Measurements from ENCODE around the gene ADAM19. TPM values are rescaled to one million over a fixed set of nuclear protein-coding genes. Genes with fewer than 3 reads are reported as not detected.
A peak's percentile ranks its signal among the peaks of the same experiment; 100 is the strongest.

Gene ADAM19
- total RNA-seq, 1 donor from 2014 or later: 23.0 TPM

DNA sequence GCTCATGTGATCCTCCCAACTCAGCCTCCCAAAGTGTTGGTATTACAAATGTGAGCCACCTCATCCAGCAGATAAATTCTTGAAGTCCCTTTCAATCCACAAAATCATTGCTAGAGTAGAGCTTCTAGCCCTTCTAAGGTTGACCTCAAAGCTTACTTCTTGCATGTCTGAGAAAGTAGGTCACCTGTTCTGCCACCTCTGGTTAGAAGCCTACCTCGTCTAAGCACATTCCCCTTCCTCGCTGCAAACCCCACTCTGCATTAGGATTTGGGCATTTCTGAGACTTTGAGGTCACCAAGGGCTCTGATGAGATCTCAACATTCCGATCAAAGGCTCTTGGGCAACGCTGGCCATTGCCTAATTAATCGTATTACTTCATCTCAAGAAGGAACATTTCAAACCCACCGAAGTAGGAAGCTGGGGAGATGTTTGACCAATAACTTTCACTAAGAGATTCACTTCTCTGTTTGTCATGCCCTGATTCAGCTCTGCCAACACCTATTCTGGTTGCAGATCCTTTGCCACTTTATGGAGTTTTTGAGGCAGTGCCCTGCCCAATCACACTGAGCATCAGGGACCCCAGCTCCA, 8.6 kb downstream of the ADAM19 start:
- no peak for DNase-seq (ENCODE audit: low spot score)
- ATAC-seq: no peak
- intact Hi-C loops (cut with DNase I): no loop called here

DNA sequence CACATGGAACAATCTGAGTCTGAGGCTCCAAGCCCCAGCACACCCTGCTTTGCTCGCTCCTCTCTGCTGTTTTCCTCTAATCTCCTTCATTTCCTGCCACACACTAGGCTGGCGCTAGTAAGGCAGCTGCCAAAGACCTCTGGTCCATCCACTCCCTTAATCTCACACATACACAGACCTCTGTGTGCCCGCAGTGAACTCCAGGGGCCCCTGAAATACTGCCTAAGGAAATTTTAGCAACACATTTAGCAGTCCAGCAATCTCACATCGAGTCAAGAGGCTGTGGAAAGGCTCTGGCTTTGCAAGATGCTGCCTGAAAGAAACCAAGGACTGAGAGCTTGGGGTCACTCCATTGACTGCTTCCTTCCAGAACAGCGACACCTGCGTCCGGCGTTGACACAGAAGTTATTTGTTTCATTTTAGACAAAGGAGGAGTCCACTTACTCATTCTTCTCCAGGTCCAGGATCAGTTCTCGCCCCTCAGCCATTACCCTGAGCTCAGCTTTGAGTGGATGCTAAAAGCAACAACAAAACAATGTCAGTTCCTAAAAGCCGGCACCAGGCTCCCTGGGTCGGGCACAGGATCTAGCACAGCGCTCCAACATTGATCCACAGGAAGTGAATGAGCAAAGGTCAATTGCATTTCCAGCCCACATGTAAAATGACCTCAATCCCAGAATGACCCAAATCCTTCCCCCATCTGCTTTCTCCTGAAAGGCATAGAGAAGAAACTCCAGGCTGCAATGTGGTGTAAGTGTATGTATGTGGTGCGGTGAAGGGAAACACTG, 11.5 kb downstream of the ADAM19 start:
- DNase-seq (ENCODE audit: low spot score) (no peak), ATAC-seq (no peak)
- intact Hi-C loops (cut with DNase I): no loop called here

DNA sequence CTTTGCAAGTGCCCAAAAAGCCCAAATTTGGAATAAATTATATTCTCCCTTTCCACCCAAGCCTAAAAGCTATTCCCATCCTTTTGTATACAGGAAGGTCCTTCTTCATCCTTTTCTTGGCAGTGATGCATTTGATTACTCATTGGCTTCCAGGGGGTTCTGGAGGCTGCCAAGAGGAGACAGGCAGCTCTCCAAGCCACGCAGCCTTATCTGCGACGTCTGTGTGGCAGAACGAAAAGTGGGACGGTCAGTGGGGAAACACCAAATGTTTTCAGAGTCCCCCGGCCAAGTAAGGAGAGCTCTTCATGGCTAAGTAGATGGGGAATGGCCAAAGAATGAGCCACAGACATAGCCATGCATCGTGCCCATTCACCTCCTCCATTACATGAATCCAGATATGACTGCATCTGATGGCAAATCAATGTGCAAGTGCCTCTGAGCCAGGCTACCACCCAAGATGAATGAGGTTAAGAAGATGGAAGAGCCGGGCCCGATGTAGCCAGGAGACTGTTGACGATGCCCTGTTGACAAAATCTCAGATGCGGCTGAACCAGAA, 12.1 kb downstream of the ADAM19 start:
- intact Hi-C loops (cut with DNase I): no loop called here
- DNase-seq (ENCODE audit: low spot score) (no peak), ATAC-seq (peak; percentile 43)

DNA sequence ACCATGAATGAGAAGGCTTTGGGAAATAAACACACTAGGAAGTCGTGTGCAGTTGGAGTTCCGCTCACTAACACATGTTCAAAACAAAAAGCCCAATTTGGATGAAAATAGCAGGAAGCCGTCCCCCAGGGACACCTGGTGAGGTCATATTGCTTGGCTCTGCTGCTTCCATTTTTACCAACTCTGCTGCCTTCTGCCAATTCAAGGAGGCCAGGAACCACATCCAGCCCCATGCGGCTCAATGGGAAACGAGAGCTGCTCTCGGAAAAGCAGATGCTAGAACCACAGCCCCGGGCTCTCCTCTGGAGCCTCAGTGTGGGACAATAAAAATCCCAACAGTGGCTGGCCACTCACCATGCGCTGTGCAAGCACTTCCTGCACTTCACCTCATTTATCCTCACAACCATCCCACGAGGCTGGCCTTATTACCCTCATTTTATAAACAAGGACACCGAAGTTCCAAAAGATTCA, 13.4 kb downstream of the ADAM19 start:
- ATAC-seq (peak; percentile 93), DNase-seq (ENCODE audit: low spot score) (peak; percentile 89)
- intact Hi-C loops (cut with DNase I): no loop called here

DNA sequence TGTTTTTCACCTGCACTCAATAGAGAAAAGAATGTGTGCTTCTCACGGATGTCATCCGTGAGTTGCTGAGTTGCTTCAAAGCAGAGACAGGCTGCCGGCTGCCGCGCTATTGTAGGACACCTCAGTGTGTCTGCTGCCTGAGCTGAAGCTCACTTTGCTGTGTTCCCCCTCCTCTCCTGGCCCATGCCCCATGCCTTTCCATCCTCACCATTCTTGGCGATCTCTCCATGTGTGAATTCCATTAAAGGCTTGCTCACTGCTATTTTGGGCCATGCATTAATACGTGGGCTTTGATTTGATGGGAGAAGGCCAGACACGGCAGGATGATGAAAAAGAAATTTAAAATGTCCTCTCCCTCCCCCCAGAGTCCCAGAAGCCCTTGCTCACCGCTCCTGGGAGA, 14.5 kb downstream of the ADAM19 start:
- no peak for ATAC-seq
- no peak for DNase-seq (ENCODE audit: low spot score)
- intact Hi-C loops (cut with DNase I): no loop called here

DNA sequence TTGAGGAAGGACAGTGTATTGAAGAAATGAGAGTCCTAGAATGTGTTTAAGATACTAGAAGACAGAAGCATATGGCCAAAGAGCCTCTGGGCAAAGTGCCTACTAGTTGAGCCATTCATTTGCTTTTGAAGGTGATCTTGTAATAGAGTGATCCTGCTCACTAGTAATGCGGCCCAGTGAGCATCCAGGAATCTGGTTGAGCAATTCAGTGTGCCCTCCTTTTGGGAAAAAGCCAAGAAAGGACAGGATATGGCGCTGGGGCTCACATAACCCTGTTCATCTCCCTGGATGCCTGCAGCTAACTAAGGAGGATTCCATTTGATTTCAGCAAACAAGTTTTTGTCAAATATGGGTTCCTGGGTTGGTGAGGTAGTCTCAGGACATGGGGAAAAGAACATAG, 16.3 kb downstream of the ADAM19 start:
- intact Hi-C loops (cut with DNase I): no loop called here
- DNase-seq (ENCODE audit: low spot score) (no peak), ATAC-seq (no peak)

DNA sequence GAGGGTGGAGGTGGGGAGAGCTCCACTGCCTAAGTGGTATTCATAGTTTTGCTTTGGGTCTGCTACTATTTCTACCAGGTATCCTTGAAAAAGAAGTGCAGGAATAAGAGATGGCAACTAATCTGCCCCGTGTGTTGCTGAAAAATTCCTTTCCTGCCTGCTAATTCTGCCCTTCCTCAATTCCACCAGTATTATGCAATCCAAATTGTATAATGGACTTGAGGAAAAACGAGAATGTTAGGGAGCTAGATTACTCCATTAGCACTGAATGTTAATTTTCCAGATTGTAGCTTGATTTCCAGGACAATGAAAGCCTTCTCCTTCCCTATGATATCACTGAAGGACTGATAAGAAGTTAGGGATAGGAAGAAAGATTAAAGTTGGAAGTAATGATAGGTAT, 16.9 kb downstream of the ADAM19 start:
- ATAC-seq (no peak), DNase-seq (ENCODE audit: low spot score) (no peak)
- intact Hi-C loops (cut with DNase I): no loop called here

DNA sequence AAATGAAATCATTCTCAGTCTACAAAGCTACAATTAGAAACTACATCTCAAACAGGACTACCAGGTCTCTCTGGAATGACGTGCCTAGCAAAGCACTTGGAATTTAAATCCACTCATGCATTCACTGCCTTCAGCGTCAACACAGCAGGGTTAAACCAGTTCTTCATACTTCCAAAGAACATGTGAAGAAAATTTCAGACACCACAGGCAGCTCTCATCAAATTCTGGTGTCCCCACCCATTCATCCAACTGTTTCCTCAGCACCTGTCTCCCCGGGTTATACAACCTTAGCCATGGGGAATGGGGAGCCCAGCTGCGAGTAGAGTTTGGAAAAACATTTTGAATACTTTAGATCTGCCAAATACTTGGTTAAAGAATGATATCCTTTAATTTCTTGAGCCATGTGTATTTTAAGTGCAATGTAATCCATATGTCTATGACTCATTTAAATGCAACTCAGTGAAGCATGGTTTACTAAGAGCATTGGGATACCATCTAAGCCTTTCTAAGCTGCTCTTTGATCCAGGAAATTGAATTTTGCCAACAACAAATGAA, 17.5 kb downstream of the ADAM19 start:
- DNase-seq (ENCODE audit: low spot score) (no peak), ATAC-seq (no peak)
- intact Hi-C loops (cut with DNase I): no loop called here

DNA sequence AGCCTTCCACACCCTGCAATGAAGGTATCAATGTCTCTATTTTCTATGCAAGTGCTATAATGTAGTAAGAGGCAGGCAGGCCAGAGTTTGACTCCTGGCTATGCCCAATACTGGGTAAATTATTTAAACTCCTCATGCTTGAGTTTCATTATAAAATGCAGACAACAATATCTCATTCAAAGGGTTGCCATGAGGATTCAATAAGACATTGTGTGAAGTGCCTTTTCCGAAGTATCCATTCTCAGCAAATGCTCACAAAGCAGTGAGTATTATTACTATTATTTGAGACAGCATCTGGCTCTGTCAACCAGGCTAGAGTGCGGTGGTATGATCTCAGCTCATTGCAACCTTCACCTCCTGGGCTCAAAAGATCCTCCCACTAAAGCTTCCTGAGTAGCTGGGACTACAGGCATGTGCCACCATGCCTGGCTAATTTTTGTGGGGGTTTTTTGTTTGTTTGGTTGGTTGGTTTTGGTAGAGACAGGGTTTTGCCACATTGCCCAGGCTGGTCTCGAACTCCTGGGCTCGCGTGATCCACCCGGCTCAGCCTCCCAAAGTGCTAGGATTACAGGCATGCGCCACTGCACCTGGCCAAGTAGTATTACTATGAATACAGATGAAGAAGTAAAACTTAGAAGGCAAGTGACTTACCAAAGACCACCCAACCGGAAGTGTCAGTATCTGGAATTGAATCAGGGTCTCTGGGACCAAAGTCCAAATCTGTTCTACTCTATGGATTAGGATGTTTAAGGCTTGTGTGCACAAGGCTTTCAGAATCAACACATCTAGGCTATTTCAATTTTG, 18.8 kb downstream of the ADAM19 start:
- intact Hi-C loops (cut with DNase I): no loop called here
- no peak for DNase-seq (ENCODE audit: low spot score)
- ATAC-seq: no peak

DNA sequence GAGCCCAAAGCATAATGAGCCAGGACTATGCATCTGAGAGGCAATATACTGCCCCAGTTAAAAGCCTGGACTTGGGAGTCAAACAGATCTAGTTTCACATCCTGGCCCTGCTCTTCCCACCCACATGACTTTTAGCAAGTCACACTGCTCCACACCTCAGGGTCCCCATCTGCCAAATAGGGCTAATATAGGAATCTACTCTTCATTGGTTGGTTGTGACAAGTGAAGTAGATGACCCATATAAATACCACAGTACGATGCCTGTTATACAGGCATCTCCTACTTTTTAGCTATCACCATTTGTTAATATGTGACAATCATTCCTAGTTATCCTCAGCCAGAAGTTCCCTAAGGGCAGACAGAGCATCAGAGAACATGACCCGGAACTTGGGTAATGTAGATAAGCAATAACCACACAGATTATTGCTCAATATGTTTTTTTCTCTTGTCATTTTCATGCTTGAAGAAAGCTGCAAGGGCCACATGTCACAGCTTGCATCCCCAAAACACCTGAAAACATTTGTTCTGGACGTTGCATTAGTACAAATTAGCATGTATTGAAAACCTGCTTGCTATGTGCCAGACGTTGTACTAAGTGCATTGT, 20.4 kb downstream of the ADAM19 start:
- ATAC-seq (peak; percentile 44), DNase-seq (ENCODE audit: low spot score) (no peak)
- intact Hi-C loops (cut with DNase I): no loop called here

DNA sequence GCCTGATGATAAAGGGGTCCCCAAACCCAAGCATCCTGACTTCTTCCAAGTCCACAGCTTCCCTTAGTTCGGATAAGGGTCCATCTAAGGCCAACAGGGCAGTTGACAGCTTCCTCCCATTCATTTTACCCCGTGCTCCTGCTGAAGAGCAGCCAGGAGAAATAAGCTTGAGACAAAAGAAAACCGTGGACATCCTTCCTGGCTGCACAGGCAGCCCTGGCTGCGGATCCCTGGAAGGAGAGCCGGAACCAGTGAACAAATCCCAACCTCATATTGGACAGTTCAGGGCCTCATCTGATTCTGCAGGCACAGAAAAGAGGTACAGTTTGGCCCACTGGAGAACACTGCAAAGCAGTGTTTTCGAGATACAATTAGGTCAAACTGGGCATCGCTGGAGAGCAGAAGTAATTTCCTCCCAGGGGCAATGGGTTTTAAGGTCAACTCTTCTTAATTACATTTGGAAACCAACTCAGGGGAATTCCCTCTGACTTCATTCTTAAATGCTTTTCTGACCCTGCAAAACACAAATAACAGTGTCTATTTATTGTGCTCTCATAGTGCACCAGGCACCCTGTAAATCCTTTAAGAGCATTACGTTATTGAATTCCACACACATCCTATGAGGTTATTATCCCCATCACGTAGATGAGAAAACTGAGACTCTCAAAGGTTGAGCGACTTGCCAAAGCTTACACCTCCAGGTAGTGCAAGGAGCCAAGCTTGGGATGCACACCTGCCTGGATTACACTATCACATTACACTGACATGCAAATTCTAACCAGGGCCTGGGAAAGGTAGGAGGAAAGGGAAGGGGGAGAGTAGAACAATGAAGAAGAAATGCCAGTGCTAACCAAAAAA, 21.2 kb downstream of the ADAM19 start:
- ATAC-seq (peak; percentile 75), DNase-seq (ENCODE audit: low spot score) (no peak)
- intact Hi-C loops (cut with DNase I): no loop called here

DNA sequence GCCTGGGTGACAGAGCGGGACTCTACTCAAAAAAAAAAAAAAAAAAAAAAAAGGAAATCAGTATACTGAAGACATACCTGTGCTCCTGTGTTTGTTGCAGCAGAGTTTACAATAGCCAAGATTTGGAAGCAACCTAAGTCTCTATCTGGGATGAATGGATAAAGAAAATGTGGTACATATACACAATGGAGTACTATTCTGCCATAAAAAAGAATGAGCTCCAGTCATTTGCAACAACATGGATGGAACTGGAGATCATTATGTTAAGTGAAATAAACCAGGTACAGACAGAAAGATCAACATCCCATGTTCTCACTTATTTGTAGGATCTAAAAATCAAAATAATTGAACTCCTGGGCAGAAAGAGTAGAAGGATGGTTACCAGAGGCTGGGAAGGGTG, 22.9 kb downstream of the ADAM19 start:
- no peak for DNase-seq (ENCODE audit: low spot score)
- intact Hi-C loops (cut with DNase I): no loop called here
- ATAC-seq: no peak

DNA sequence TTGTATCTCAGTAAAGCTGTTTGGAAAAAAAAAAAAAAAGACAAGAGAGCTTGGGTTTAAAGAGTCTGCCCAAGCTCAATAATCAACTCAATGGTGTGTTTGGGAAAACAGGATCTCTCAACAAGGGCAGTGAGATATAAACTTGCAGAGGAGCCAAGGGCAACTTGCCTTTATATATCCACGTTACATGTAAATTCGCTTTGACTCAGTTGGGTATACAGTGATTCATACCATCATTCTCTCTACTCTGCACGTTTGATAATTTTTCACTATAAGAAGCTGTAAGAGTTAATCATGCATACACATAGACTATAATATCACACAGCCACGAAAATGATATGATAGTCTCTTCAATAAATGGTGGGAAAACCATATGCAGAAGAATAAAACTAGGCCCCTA, 24.9 kb downstream of the ADAM19 start:
- DNase-seq (ENCODE audit: low spot score) (no peak), ATAC-seq (no peak)
- intact Hi-C loops (cut with DNase I): no loop called here

DNA sequence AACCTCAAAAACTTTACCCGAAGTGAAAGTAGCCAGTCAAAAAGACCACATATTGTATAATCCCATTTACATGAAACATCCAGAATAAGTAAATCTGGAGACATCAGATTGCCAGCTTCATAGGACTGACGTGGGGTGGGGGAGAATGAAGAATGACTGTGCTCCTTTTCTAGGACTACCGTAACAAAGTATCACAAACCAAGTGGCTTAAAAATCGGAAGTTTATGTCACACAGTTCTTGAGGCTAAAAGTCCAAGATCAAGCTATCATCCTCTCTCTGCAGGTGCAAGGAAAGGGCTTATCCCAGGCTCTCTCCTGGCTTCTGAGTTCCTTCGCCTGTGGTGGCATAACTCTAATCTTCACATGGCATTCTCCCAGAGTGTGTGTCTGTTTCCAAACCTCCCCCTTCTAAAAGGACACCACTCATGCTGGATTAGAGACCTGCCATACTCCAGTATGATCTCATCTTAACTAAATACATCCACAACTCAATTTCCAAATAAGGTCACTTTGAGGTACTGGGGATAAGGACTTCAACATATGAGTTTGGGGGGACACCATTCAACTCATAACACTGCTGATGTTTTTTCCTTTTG, 25.5 kb downstream of the ADAM19 start:
- intact Hi-C loops (cut with DNase I): no loop called here
- no peak for DNase-seq (ENCODE audit: low spot score)
- no peak for ATAC-seq

DNA sequence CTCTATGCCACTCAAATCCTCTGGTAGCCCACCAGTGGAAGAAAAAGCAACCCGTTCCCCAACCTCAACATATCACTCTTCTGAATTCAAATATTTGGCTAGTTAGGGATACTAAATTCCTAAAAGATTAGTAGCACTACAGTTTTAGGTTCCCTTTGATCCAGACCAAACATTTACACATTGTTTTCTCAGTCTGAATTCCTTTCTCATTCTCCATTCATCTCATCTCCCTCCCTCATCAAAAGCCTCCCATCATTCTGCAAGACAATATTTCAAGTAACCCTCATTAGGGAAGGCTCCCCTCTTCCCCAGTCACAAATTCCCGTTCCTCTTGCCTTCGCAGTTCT, 26.3 kb downstream of the ADAM19 start:
- intact Hi-C loops (cut with DNase I): no loop called here
- no peak for DNase-seq (ENCODE audit: low spot score)
- no peak for ATAC-seq

DNA sequence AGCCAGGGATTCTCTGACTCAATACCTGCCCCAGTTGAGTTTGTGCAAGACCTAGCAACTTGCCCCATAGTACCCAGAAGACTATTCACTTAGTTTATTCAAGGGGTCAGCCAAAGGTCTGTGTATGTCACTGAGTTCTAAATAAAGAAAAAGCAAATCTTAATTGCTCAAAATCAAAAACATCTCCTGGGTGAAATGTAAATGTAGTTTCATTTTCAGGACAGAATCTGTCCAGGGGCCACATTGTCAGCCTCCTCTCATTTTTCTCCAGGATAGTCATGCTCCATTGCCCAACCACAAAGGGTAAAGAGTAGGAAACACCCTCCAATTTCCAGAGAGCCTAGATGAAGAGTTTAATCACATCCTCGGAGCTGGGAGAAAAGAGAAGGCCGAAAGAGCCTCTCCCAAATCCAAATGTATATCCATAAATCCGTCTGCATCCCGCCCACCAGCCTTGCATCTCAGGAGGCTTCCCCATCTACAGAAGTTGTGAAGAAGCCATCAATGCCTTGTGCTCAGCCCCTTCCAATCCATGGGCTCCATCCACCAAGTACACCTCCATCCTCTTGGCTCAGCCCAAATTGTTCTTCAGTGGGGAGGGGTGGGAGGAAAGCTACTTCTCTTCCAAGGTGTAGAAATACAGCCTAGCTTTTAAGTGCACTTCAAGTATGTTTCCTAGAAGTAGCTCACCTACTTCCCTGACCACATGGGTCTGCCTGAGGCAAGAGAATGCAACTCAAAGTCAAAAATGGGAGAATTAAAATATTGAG, 26.9 kb downstream of the ADAM19 start:
- ATAC-seq (peak; percentile 68), DNase-seq (ENCODE audit: low spot score) (no peak)
- intact Hi-C loops (cut with DNase I): no loop called here

DNA sequence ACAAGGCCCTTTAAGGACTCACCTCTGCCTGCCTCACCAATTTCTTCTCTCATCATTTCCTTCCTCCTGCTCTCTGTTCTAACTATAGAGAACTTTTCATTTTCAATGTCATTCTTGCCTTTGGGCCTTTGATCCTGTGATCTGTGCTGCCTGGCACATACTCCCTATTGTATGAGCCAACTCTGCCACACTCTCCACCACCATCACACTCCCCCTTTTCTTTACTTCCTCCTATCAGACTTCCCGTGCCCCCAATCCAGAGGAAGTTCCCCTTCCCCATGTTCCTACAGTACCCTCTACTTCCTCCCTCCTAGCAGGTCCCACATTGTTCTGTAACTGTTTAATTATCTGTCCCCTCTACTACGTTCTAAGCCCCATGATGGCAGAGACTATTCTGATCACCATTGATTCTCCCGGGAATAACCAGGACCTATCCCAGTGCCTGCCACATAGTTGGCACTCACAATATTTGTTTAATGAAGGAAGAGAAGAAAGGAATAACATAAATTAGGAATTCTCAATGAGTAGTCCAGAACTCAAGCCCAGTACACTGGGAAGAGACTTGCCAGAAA, 27.5 kb downstream of the ADAM19 start:
- intact Hi-C loops (cut with DNase I): no loop called here
- no peak for ATAC-seq
- DNase-seq (ENCODE audit: low spot score): no peak
